GM12891 (cell line): Measurements from ENCODE around the gene KCNC3.

Source experiments
- DNase-seq: peaks from one replicate; pipeline ENCODE4 v3.0.0; 2011; ENCODE audit warnings: low spot score; ENCODE audit not compliant: insufficient read length
- FAIRE-seq: peaks from 2 replicates; lab custom pipeline; 2011; peaks lifted over from hg19 to GRCh38; lab: Jason Lieb, UNC
- PAX5 ChIP-seq: IDR thresholded peaks from 2 replicates; pipeline ENCODE4 v1.6.1; 2011; ENCODE audit warnings: low read length, moderate library complexity, mild to moderate bottlenecking; ENCODE audit not compliant: insufficient read depth, severe bottlenecking
- POLR2A ChIP-seq: IDR thresholded peaks from 2 replicates; pipeline ENCODE4 v1.6.1; 2011; ENCODE audit warnings: low read depth, low read length, control low read depth
- POLR2AphosphoS5 ChIP-seq: IDR thresholded peaks from 2 replicates; pipeline ENCODE4 v1.6.1; 2011; ENCODE audit warnings: low read depth, low read length, control low read depth
- POU2F2 ChIP-seq: IDR thresholded peaks from 2 replicates; pipeline ENCODE4 v1.6.1; 2011; ENCODE audit warnings: low read depth, mild to moderate bottlenecking, control low read depth, low read length, moderate library complexity
- SPI1 ChIP-seq: IDR thresholded peaks from 2 replicates; pipeline ENCODE4 v1.6.1; 2011; ENCODE audit warnings: low read depth, low read length, control low read depth
- TAF1 ChIP-seq: IDR thresholded peaks from 2 replicates; pipeline ENCODE4 v1.6.1; 2011; ENCODE audit warnings: low read depth, low read length, control low read depth

Gene KCNC3

GRCh38 chr19:50266896-50267295, 62.3 kb downstream of the KCNC3 start:
- TF ChIP-seq TAF1 (no peak), POLR2A (no peak), SPI1 (no peak), POLR2AphosphoS5 (no peak), PAX5 (no peak), POU2F2 (no peak)
- DNase-seq (no peak), FAIRE-seq (no peak)

GRCh38 chr19:50266041-50266440, 63.1 kb downstream of the KCNC3 start:
- TF ChIP-seq POLR2A: no peak
- TF ChIP-seq PAX5: no peak
- no peak for TF ChIP-seq POU2F2
- TF ChIP-seq POLR2AphosphoS5: no peak
- no peak for TF ChIP-seq SPI1
- TF ChIP-seq TAF1: no peak
- DNase-seq (no peak), FAIRE-seq (no peak)

DNA sequence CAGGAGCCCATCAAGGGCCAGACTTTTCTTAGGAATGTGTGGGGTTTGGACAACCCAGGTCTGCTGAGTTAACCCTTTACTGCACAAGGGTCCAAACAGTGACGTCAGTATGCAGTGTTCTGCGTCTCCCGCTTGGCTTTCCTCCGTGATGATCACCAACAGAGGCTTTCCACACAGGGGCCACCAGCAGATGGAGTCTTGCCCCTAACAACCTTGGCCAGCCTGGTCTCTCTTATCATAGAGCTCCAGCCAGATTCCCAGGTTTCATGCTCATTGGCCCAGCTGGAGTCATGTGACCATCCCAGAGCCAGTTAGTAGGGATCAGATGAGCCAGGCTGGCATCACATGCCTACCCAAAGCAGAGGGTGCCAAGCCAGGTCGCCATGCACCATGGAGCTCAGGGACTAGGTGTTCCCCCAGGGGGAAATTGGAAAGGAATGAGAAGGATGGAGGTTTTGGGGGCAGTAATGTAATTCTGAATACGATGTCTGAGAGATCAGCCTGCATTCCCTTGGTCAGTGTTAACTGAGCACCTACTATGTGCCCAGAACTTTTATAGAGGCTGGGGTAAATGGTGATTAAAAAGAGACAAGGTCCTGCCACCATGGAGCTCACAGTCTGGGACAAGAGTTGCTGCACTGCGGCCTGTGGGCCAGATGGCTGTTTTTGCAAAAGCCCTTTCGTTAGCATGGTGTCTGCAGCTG, 64.5 kb downstream of the KCNC3 start:
- FAIRE-seq (no peak), DNase-seq (no peak)
- no peak for TF ChIP-seq SPI1

- TF ChIP-seq POLR2A: no peak
- TF ChIP-seq PAX5: no peak
- TF ChIP-seq TAF1: no peak
- TF ChIP-seq POU2F2: no peak
- no peak for TF ChIP-seq SPI1
- TF ChIP-seq POLR2AphosphoS5: no peak
- FAIRE-seq (no peak), DNase-seq (no peak)
Measured at GRCh38 chr19:50263176-50263575, 66.0 kb downstream of the KCNC3 start.
